GM19043 (cell line): ENCODE measurements around the gene SUN1.
A peak's percentile ranks its signal among the peaks of the same experiment; 100 is the strongest.
"Not testable (repeated sequence)": the region's sequence is repeated elsewhere in the genome, so short reads cannot be mapped to it uniquely, and the experiment has no call there.

Source experiments
- ATAC-seq: cut with Tn5 transposase; IDR thresholded peaks from one replicate; pipeline ENCODE4 v1.9.1; 2021; ENCODE audit warnings: low read depth; ENCODE audit not compliant: unreplicated experiment

Gene SUN1

DNA sequence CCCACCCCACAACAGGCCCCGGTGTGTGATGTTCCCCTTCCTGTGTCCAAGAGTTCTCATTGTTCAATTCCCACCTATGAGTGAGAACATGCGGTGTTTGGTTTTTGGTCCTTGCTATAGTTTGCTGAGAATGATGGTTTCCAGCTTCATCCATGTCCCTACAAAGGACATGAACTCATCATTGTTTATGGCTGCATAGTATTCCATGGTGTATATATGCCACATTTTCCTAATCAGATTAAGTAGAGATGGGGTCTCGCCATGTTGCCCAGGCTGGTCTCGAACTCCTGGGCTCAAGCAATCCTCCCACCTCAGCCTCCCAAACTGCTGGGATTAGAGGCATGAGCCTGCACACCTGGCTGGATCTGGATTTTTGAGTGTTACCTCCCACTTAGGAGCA, 28.5 kb upstream of the SUN1 start:
- ATAC-seq = not testable (repeated sequence)

DNA sequence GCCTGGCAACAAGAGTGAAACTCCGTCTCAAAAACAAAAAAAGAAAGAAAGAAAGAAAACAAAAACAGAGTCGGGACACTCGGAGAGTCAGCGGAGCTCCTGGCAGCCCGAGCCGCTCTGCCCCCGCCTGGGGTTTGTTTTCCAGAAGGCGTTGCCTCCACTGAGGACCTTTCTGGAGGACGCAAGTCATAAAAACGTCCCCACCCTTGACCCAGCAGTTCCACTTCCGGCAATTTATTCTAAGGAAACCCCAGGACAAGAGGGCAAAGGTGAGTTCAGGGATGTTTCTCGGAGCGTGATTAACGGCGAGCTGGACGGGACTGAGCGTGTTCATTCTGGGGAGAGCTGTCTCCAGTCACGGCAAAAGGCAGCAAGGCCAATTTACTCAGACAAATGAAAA, 27.0 kb upstream of the SUN1 start:
- ATAC-seq = no peak

DNA sequence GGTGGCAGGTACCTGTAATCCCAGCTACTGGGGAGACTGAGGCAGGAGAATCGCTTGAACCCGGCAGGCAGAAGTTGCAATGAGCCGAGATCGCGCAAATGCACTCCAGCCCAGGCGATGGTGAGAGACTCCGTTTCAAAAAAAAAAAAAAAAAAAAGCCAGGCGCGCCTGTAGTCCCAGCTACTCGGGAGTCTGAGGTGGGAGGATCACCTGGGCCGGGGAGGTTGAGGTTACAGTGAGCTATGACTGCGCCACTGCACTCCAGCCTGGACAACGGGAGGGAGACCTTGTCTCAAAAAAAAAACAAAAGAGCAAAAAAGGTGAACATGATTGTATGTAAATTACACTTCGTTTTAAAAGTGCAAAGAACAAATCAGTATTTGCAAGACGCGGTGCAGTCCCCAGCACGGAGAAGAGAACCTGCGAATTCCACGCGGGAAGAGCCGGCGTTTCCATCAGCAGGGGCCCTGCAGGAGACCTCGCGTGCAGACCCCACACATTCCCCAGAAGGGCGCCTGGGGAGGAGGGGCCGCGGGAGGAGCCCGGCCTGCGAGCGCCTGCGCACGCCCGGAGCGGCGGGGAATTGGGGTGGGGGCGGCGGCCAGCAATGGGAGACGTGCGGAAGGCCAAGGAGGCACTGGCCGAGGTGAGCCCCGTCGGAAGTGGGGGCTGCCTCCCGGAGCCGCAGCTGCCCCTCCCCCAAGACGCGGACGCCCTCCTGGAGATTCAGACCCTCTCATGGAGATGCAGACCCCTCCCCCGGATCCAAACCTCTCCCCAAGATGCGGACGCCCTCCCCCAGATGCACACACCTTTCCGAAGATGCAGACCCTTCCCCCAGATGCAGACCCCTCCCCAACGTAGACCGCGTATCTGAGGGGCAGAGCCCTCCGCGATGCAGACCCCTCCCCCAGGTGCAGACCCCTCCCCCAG, 16.7 kb upstream of the SUN1 start:
- ATAC-seq = no peak

DNA sequence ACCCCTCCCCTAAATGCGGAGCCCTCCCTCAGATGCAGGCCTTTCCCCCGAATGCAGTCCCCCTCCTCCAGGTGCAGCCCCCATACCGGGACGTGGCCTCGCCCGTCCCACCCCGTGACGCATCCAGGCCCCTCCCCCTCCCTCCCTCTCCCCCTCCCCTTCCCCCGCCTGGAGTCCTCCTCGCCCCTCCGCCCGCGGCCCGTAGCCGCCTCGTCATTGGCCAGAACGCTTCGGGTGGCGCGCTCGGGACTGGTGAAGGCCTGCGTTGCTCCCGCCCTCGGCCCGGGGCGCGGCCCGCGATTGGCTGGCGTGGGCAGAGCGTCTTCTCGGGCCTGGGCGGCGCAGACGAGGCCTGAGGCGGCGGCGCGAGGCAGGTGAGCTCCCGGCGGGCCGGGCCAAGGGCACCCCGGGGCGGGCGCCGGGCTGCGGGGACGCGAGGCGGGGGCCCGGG, 16.0 kb upstream of the SUN1 start:
- peak; percentile 86 for ATAC-seq

DNA sequence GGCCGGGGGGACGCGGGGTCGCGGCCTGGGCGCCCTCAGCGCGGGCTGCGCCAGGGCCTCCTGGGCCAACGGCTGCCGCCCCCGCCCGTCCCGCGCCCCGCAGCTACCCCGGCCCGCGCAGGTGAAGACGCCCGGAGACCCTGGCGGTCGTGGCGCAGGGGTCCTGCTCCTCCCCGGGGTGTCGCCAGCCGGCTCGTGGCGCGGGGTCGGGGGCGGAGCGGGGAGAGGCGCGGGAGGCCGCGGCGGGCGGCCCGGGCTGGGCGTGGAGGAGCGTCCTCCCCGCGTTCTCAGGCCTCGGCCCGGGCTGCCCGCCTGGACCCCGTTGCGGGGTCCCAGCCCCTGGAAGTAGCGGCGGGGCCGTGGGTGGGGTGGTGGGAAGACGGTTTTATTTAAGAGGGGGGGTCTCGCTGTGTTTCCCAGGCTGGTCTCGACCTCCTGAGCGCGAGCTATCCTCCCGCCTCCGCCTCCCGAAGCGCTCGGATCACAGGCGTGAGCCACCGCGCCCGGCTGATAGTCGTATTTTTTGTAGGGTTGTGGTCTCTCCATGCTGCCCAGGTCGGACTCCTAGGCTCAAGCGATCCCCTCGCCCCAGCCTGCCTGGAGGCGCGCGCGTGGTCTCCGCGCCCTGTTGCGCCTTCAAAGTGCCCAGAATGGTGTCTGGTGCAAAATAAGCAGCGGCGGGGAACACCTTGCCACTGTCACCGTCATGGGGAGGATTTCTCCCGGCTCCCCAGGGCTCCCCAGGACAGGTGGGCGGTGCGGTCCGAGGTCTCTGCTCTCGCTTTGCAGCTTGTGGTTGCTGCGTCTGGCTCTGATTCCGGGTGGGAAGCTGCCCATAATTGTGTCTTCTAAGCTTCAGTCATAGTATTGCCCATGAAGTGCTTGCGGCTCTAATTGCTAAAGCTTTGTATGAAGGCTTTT, 15.3 kb upstream of the SUN1 start:
- no peak for ATAC-seq

DNA sequence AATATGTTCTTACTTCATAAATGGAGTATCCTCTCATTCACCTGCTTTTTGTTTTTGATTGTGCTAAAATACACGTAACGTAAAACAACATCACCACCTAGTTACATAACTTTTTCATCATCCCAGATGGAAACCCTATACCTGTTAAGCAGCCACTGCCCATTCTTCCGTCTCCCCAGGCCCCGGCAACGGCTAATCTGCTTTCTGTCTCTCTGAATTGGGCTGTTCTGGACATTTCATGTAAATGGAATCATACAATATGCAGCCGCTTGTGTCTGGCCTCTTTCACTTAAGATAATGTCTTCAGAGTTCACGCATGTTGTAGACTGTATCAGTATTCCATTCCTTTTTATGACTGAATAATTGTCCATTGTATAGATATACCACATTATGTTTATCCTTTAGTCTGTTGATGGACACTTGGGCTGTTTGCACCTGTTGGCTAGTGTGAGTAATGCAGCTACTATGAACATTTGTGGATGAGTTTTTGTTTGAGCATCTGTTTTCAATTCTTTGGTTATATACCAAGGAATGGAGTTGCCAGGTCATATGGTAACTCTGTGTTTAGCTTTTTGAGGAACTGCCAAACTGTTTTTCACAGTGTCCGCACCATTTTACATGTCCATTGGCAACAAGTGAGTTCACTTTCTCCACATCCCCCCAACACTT, 14.1 kb upstream of the SUN1 start:
- no peak for ATAC-seq

DNA sequence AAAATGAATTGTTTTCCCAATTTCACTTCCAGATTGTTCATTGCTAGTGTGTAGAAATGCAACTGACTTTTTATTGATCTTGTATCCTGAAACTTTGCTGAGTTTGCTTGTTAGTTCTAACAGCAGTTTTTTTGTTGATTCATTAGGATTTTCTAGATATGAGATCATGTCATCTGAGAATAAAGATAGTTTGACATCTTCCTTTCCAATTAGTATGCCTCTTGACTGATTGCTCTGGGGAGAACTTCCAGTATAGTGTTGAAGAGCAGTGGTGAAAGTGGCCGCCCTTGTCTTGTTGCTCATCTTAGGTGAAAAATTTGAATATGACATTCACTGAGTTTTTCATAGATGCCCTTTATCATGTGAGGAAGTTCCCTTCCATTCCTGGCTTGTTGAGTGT, 11.9 kb upstream of the SUN1 start:
- ATAC-seq = no peak

DNA sequence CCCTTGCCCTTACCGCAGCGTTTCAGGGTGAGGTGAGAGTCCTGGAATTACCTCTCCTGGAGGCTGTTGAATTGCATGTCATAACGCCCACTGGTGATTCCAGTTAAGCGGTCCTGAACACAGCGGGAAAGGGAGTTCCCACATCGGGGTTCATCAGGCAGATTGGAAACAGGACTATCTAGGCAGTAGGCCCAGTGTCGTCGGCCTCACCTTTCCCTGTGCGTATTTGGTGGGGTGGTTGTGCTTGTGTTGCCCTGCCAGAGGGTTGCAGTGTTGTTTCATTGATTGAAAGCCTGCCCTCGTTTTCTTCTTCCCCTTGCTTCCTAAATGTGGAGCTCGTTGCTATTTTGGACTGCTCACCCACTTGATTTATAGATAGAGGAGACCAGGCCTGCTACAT, 10.6 kb upstream of the SUN1 start:
- ATAC-seq = no peak

DNA sequence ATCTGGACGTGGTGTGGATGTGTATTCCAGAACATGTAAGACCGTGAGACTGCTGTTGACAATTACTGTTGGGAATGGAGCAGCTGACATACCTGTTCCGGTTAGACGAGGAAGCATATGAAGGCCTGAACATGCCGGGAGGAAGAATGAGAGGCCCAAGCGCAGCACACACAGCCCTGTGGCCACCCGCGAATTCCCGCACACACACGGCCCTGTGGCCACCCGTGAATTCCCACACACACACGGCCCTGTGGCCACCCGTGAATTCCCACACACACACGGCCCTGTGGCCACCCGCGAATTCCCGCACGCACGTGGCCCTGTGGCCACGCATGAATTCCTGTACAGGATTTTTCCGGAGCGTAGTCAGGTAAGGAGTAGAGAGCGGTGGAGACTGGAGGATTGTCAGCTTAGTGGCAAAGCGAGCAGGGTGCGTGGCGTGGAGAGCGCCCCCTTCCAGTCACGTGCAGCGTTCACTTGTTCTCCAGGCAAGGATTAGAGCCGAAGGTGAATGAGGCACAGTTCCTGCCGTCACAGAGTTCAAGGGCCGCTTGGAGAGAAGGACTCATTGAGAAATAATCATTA, 9.5 kb upstream of the SUN1 start:
- no peak for ATAC-seq

DNA sequence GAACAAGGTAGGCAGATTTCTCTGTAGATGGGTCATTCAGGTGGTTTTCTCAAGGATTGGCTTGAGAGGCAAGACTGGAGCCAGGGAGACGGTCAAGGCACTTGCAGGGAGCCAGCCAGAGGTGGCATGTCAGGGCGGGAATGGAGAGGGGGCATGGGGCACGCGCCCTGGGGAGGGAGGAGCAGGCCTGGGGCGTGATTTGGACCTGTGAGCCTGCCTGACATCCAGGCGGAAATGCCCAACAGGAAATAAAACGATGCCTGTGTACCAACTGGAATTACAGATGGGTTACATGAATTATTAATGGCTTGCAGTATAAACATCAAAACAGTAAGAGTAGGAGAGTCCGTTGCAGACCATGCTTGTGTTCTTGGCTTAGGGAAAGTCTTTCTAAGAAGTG, 8.6 kb upstream of the SUN1 start:
- ATAC-seq = no peak

DNA sequence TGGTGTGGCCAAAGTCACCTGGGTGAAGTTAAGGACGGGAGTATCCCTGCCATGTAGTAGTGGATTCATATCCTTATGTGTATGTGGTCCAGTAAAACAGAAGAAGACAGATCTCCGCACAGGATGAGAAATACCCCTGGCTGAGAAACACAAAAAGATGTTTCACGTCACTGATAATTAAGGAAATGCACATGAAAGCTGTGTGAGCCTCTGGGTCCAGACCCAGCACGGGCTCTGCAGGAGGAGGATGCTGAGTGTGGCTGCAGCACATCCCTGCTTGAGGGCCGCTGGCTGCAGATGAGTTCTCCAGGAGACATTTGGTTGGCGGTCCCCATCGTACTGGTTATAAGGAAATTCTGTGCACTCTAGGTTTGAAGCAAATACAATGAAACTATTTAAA, 8.2 kb upstream of the SUN1 start:
- no peak for ATAC-seq

DNA sequence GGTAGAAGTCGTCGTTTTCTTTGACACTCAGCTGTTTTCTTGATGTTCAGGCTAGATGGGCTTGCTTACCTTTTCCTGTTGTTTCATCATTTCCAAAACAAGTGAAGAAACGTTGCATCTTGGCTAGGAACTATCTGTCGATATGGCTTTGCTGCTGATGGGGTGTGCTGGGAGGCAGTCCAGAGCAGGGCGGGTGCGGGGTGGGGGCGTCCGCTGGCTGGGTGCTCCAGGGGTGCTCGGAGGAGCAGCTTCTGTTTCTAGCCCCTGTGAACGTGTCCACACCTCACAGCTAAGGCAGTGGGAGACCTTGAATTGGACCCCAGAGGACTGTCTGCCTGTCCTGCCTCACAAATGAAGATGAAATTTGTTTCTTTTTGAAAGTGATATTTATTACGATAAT, 7.6 kb upstream of the SUN1 start:
- no peak for ATAC-seq

DNA sequence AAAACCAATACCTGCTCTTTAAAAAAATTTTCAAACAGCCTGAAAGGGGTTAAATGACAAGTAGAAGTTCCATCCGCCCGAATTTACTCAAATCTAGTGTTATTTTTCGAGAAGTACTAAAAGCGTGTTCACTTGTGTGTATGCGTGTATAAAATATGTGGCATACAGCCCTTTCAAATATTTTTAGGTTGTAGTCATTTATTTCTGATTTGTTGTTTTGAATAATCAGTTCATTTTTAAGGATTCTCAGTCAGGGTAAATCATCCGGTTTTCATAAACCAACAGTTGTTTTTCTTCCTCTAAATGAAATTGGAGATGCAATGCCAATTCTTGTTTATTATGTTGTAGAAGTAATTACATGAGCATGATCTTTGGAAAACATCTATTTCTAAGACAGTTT, 6.9 kb upstream of the SUN1 start:
- no peak for ATAC-seq

DNA sequence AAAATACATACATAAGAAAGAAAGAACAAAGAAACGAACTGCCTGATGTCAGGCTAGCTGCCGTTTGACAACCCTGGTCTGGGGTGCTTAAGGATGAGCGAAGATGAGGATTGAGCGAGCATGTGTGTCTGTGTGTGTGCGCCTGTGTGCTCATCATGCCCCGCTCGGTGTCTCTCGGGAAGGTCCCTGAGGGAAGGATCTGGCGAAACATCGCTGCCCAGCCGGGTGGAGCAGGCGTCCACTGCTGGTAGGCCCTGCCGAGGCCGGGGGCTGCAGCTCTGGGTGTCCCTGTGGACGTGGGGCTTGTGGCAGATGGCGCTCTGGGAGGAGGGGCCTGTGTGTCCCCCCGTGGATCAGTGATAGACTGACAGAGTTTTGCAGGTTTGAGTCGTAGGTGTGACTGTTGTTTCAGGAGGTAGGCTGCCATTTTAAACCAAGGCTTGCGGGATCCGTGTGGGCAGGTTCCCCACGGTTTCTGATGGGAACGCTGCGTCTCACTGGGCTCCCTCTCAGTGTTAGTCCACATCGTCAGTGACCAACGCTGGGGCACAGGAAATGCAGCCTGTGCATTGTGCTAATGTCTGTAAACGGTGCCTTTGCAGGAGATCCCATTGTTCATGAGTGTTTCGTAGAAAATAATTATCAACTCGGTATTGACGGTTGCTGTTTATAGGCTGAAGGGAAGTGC, 5.9 kb upstream of the SUN1 start:
- ATAC-seq = no peak

DNA sequence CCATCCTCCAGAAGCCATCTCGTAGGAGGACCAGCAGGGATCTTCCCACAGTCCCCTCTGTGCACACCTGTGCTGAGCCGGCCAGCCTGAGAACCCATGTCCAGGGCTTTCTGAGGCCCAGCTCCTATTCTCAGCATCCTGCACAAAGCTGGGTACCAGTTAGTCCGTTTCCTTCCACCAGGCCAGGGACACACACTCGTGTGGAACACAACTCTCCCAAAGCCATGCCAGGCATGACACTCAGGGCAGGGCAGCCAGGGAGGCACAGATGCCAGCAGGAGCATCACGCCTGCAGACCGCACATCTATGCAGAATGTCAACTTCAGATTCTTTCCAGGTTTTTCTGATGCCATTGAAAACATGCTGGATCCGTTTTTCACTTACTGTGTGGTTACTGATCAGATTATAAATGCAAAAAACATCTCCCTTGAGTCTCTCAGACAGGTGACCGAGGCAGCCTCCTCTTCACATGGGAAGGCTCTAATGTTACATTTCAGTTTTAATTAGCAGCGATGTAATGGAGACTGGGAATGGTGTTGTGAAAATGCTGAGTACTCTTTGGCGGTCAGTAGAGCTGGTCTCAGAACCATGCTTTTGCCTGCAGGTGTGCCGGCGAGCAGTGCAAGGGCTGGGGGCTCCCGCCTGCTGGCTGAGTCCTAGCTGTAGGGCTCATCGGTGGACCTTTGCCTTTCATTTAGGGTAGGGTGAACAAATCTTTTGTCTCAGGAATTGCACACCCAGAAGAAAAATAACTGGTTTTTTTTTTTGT, 3.3 kb upstream of the SUN1 start:
- no peak for ATAC-seq

DNA sequence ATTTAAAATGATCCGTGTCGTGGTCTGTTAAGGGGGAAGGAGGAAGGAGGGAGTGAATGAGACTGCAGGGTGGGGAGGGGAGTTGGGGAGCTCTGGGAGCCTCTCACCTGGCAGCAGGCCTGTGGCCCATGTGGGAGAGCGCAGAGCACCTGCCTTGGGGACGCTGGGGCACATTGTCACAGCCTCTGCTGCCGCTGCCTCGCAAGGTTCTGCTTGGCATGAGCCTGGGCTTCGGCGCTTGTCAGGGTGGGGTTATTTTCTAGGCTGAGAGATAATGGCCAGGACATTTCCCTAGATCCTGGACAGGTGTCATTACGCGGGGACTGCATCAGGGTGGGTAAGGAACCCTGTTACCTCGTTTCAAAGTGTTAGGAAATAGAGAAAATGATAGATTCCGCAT, 2.2 kb upstream of the SUN1 start:
- ATAC-seq = no peak

DNA sequence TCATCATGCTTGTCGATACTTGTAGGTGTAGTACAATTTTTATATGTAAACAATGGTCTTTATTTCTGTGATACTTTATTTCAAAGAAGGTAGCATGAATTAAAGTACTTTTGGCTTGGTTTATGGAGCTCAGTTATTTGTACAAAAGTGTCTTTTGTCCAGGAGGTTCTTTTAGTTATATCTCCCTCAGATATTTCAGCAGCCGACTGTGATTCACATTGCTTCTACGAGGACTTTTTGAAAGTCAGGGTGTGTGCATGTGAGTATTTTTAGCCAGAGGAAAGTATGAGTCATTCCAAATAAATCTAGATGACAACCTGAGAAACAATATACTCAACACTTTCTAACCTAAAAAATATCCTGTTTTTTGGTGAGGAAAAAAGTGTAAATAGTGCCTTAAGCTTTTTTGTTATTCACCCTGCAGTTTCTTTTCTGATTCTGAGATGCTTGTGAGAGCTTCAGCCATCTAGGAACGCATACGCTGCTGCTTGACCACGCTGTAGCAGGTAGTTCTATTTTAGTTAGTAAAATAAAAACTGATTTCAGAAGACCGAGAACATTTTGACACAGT, 595 bp upstream of the SUN1 start:
- ATAC-seq = no peak

DNA sequence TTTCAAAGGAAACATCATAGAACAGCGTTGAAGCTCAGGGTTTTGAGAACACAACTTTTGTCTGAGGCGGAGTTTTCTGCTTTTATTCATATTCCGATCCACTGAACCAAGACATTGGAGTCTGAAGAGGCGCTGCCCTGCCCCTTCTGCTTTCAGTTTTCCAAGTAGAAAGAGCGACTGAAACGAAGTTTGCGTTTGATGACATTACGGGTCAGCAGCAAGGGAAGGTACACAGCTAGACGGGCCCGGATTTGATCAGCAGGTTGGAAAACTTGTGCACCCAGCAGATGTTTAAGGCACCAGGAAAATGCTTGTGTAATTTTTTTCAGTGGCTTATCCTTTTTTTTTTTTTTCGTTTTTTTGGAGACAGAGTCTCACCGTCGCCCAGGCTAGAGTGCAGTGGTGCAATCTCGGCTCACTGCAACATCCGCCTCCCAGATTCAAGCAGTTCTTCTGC, 720 bp downstream of the SUN1 start:
- no peak for ATAC-seq
